ENCODE measurements around the gene CBR3.

- TF ChIP-seq CTCF (IDR thresholded peaks at IDR 0.05) (no peak), POLR2A (IDR thresholded peaks at IDR 0.05) (no peak)
Measured at GRCh38 chr21:36171741-36172331, 37.0 kb downstream of the CBR3 start.

Measured in right lobe of liver (tissue), 4 donors.